Mesothelial cell of epicardium (in vitro differentiated cells): Measurements from ENCODE around the gene IL1RAPL1. TPM values are rescaled to one million over a fixed set of nuclear protein-coding genes. Genes with fewer than 3 reads are reported as not detected.

Source experiments
- DNase-seq, 2 experiments: peaks; one replicate each; pipeline ENCODE4 v3.0.0; 2021; ENCODE audit warnings: low spot score in 2 of 2; ENCODE audit not compliant: unreplicated experiment in 2 of 2
- H3K27ac Mint-ChIP-seq: 2 replicates; pipeline ENCODE4 v1.8.0; 2021; ENCODE audit warnings: mixed read lengths
- H3K27me3 Mint-ChIP-seq: 2 replicates; pipeline ENCODE4 v1.8.0; 2021; ENCODE audit warnings: low read depth, mixed read lengths
- H3K36me3 Mint-ChIP-seq: 2 replicates; pipeline ENCODE4 v1.8.0; 2021; ENCODE audit warnings: mixed read lengths
- H3K4me1 Mint-ChIP-seq: 2 replicates; pipeline ENCODE4 v1.8.0; 2021; ENCODE audit warnings: mixed read lengths
- H3K4me3 Mint-ChIP-seq: 2 replicates; pipeline ENCODE4 v1.8.0; 2021; ENCODE audit warnings: mild to moderate bottlenecking, moderate library complexity, mixed read lengths
- H3K9me3 Mint-ChIP-seq: 2 replicates; pipeline ENCODE4 v1.8.0; 2021; ENCODE audit warnings: mixed read lengths
- total RNA-seq: library from RNA; stranded (reverse); gene quantifications from 3 replicates; pipeline ENCODE4 v1.2.1, GENCODE V29; 2021
- TF ChIP-seq, protein P1 (sequence below): fragments of 200-600 bp; sonication (generic); IDR thresholded peaks from one replicate; pipeline ENCODE4 v1.5.0; 2021; ENCODE audit warnings: antibody characterized with exemption; ENCODE audit not compliant: unreplicated experiment

The IL1RAPL1 gene
- total RNA-seq, 1 donor from 2014 or later: 17.0 TPM

GRCh38 chrX:29466456-29466855 lies 879.2 kb downstream of the IL1RAPL1 start:
- Mint-ChIP-seq H3K4me3 (no peak overlapping the region), H3K27me3 (no peaks in the 10 kb centered on the region), H3K9me3 (peaks cover 6% of the 10 kb centered on the region), H3K27ac (no peak overlapping the region), H3K4me1 (peaks cover 14% of the 10 kb centered on the region), H3K36me3 (no peaks in the 10 kb centered on the region)
- no peak for DNase-seq
- TF ChIP-seq, protein P1, sequence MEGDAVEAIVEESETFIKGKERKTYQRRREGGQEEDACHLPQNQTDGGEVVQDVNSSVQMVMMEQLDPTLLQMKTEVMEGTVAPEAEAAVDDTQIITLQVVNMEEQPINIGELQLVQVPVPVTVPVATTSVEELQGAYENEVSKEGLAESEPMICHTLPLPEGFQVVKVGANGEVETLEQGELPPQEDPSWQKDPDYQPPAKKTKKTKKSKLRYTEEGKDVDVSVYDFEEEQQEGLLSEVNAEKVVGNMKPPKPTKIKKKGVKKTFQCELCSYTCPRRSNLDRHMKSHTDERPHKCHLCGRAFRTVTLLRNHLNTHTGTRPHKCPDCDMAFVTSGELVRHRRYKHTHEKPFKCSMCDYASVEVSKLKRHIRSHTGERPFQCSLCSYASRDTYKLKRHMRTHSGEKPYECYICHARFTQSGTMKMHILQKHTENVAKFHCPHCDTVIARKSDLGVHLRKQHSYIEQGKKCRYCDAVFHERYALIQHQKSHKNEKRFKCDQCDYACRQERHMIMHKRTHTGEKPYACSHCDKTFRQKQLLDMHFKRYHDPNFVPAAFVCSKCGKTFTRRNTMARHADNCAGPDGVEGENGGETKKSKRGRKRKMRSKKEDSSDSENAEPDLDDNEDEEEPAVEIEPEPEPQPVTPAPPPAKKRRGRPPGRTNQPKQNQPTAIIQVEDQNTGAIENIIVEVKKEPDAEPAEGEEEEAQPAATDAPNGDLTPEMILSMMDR: no peak

DNA sequence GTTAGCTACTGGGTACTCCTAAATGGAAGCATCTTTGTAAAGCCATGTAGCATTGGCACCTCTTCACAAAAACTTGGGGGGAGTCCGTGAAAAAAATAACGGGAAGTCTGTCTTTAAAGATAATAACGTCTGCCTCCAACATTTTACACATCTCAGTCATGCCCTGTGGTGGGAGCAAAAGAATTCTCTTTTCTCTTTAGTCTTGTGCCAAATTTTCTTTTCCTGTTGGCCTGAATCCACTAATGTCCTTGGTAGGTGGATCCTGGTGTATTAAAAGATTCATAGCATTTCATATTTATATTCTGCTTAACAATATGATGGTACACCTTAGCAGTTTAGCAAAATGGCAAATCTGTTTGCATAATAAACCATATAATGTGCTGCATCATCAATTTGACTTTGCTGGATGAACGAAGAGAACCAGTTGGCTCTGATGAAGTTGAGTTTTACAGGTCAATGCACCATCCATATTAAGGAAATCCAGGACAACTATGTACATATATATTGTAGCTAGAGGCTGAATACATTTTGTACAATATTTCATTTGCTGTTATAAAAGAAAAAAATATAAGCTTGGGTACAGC lies 881.8 kb downstream of the IL1RAPL1 start:
- TF ChIP-seq, protein P1: no peak
- Mint-ChIP-seq H3K4me1 (peaks cover 2% of the 10 kb centered on the region), H3K9me3 (peaks cover 6% of the 10 kb centered on the region), H3K27me3 (no peaks in the 10 kb centered on the region), H3K36me3 (no peaks in the 10 kb centered on the region), H3K4me3 (no peak overlapping the region), H3K27ac (no peak overlapping the region)
- DNase-seq: no peak

GRCh38 chrX:29470030-29470429 lies 882.8 kb downstream of the IL1RAPL1 start:
- Mint-ChIP-seq H3K27ac (no peak overlapping the region), H3K9me3 (no peaks in the 10 kb centered on the region), H3K27me3 (no peaks in the 10 kb centered on the region), H3K4me3 (no peak overlapping the region), H3K36me3 (no peaks in the 10 kb centered on the region), H3K4me1 (peaks cover 2% of the 10 kb centered on the region)
- DNase-seq: no peak
- TF ChIP-seq, protein P1: no peak

DNA sequence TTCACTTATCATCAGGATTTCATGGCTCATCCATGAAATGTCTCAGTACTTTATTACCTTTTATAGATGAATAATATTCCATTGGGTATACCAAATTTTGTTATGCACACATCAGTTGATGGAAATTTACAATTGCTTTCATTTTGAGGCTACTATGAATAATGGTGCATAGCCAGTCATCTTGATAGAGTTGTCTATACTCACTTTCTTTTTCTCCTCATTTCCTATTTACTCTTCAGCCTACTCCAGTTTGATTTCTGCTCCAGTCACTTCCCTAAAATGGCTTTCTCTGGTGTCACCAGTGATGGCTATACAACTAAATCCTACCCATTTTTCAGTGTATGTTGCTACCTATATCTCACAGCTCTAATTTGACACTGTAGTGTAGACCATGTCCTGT lies 884.6 kb downstream of the IL1RAPL1 start:
- no peak overlapping the region for H3K27ac Mint-ChIP-seq
- H3K9me3 Mint-ChIP-seq: no peaks in the 10 kb centered on the region
- no peak overlapping the region for H3K4me3 Mint-ChIP-seq
- no peaks in the 10 kb centered on the region for H3K36me3 Mint-ChIP-seq
- DNase-seq: no peak
- TF ChIP-seq, protein P1: no peak
- peaks cover 2% of the 10 kb centered on the region for H3K4me1 Mint-ChIP-seq
- no peaks in the 10 kb centered on the region for H3K27me3 Mint-ChIP-seq

DNA sequence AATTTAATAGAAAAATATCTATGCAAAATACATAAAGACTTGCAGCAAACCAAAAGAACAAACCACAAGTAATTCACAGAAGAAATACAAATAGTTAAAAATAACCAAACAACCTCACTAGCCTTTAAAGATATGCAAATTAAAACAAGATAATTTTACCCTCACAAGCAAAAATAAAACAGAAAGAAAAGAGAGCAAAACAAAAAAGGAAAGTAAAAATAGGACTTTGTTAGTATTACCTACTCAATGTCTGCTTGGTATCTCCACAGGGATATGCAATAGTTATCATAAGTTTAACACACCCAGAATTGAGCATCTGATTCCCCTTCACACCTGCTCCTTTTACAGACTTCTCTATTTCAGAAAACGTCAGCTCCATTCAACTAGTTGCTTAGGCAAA lies 890.6 kb downstream of the IL1RAPL1 start:
- Mint-ChIP-seq H3K4me3 (no peak overlapping the region), H3K4me1 (peaks cover 2% of the 10 kb centered on the region), H3K27ac (no peak overlapping the region), H3K36me3 (no peaks in the 10 kb centered on the region), H3K9me3 (no peaks in the 10 kb centered on the region), H3K27me3 (peaks cover 4% of the 10 kb centered on the region)
- TF ChIP-seq, protein P1: no peak
- no peak for DNase-seq
